ENCODE measurements around the gene TRIM61.
A peak's percentile ranks its signal among the peaks of the same experiment; 100 is the strongest.
"Not testable (repeated sequence)": the region's sequence is repeated elsewhere in the genome, so short reads cannot be mapped to it uniquely, and the experiment has no call there.

Gene TRIM61

GRCh38 chr4:165001957-165002356, 24.5 kb upstream of the TRIM61 start:
- not testable (repeated sequence) for H3K9ac ChIP-seq (ENCODE audit: low read length); H3K27me3 ChIP-seq (ENCODE audit: control insufficient read depth, insufficient read depth, low read length); H3K4me1 ChIP-seq (ENCODE audit: control insufficient read depth, insufficient read depth, low read length); H3K4me3 ChIP-seq (ENCODE audit: low read length); H3K9me3 ChIP-seq (ENCODE audit: control insufficient read depth, low read length); H3K36me3 ChIP-seq (ENCODE audit: control insufficient read depth, insufficient read depth, low read length)

- not testable (repeated sequence) for H3K9me3 ChIP-seq (ENCODE audit: control insufficient read depth, low read length); H3K4me1 ChIP-seq (ENCODE audit: control insufficient read depth, insufficient read depth, low read length); H3K4me3 ChIP-seq (ENCODE audit: low read length); H3K9ac ChIP-seq (ENCODE audit: low read length); H3K27me3 ChIP-seq (ENCODE audit: control insufficient read depth, insufficient read depth, low read length); H3K36me3 ChIP-seq (ENCODE audit: control insufficient read depth, insufficient read depth, low read length)
Measured at GRCh38 chr4:164998526-164999080, 21.1 kb upstream of the TRIM61 start.

GRCh38 chr4:164997941-164998340, 20.5 kb upstream of the TRIM61 start:
- no peak overlapping the region for H3K4me3 ChIP-seq (ENCODE audit: low read length)
- no peak overlapping the region for H3K9ac ChIP-seq (ENCODE audit: low read length)
- no peaks in the 10 kb centered on the region for H3K27me3 ChIP-seq (ENCODE audit: control insufficient read depth, insufficient read depth, low read length)
- H3K4me1 ChIP-seq (ENCODE audit: control insufficient read depth, insufficient read depth, low read length) = no peaks in the 10 kb centered on the region
- no peaks in the 10 kb centered on the region for H3K36me3 ChIP-seq (ENCODE audit: control insufficient read depth, insufficient read depth, low read length)
- no peaks in the 10 kb centered on the region for H3K9me3 ChIP-seq (ENCODE audit: control insufficient read depth, low read length)

- H3K9ac ChIP-seq (ENCODE audit: low read length) = no peak overlapping the region
- no peaks in the 10 kb centered on the region for H3K9me3 ChIP-seq (ENCODE audit: control insufficient read depth, low read length)
- H3K36me3 ChIP-seq (ENCODE audit: control insufficient read depth, insufficient read depth, low read length) = no peaks in the 10 kb centered on the region
- no peak overlapping the region for H3K4me3 ChIP-seq (ENCODE audit: low read length)
- no peaks in the 10 kb centered on the region for H3K4me1 ChIP-seq (ENCODE audit: control insufficient read depth, insufficient read depth, low read length)
- H3K27me3 ChIP-seq (ENCODE audit: control insufficient read depth, insufficient read depth, low read length) = no peaks in the 10 kb centered on the region
Measured at GRCh38 chr4:164997324-164997723, 19.9 kb upstream of the TRIM61 start.

GRCh38 chr4:164996123-164996522, 18.7 kb upstream of the TRIM61 start:
- H3K4me3 ChIP-seq (ENCODE audit: low read length); H3K4me1 ChIP-seq (ENCODE audit: control insufficient read depth, insufficient read depth, low read length); H3K27me3 ChIP-seq (ENCODE audit: control insufficient read depth, insufficient read depth, low read length); H3K9me3 ChIP-seq (ENCODE audit: control insufficient read depth, low read length); H3K9ac ChIP-seq (ENCODE audit: low read length); H3K36me3 ChIP-seq (ENCODE audit: control insufficient read depth, insufficient read depth, low read length): not testable (repeated sequence)

GRCh38 chr4:164990786-164991185, 13.3 kb upstream of the TRIM61 start:
- not testable (repeated sequence) for H3K4me1 ChIP-seq (ENCODE audit: control insufficient read depth, insufficient read depth, low read length); H3K36me3 ChIP-seq (ENCODE audit: control insufficient read depth, insufficient read depth, low read length); H3K9ac ChIP-seq (ENCODE audit: low read length); H3K27me3 ChIP-seq (ENCODE audit: control insufficient read depth, insufficient read depth, low read length); H3K4me3 ChIP-seq (ENCODE audit: low read length); H3K9me3 ChIP-seq (ENCODE audit: control insufficient read depth, low read length)

- H3K36me3 ChIP-seq (ENCODE audit: control insufficient read depth, insufficient read depth, low read length) = no peaks in the 10 kb centered on the region
- no peaks in the 10 kb centered on the region for H3K9me3 ChIP-seq (ENCODE audit: control insufficient read depth, low read length)
- H3K4me1 ChIP-seq (ENCODE audit: control insufficient read depth, insufficient read depth, low read length) = no peaks in the 10 kb centered on the region
- H3K4me3 ChIP-seq (ENCODE audit: low read length) = no peak overlapping the region
- no peak overlapping the region for H3K9ac ChIP-seq (ENCODE audit: low read length)
- H3K27me3 ChIP-seq (ENCODE audit: control insufficient read depth, insufficient read depth, low read length) = no peaks in the 10 kb centered on the region
Measured at GRCh38 chr4:164989471-164989870, 12.0 kb upstream of the TRIM61 start.

GRCh38 chr4:164971929-164972328, 5.5 kb downstream of the TRIM61 start:
- H3K9me3 ChIP-seq (ENCODE audit: control insufficient read depth, low read length); H3K4me3 ChIP-seq (ENCODE audit: low read length); H3K27me3 ChIP-seq (ENCODE audit: control insufficient read depth, insufficient read depth, low read length); H3K36me3 ChIP-seq (ENCODE audit: control insufficient read depth, insufficient read depth, low read length); H3K9ac ChIP-seq (ENCODE audit: low read length); H3K4me1 ChIP-seq (ENCODE audit: control insufficient read depth, insufficient read depth, low read length): not testable (repeated sequence)

GRCh38 chr4:164959896-164960295, 17.6 kb downstream of the TRIM61 start:
- H3K9ac ChIP-seq (ENCODE audit: low read length) = no peak overlapping the region
- no peaks in the 10 kb centered on the region for H3K4me1 ChIP-seq (ENCODE audit: control insufficient read depth, insufficient read depth, low read length)
- no peaks in the 10 kb centered on the region for H3K36me3 ChIP-seq (ENCODE audit: control insufficient read depth, insufficient read depth, low read length)
- no peaks in the 10 kb centered on the region for H3K9me3 ChIP-seq (ENCODE audit: control insufficient read depth, low read length)
- H3K4me3 ChIP-seq (ENCODE audit: low read length) = no peak overlapping the region
- H3K27me3 ChIP-seq (ENCODE audit: control insufficient read depth, insufficient read depth, low read length) = no peaks in the 10 kb centered on the region

GRCh38 chr4:164959421-164959820, 18.0 kb downstream of the TRIM61 start:
- not testable (repeated sequence) for H3K4me1 ChIP-seq (ENCODE audit: control insufficient read depth, insufficient read depth, low read length); H3K9ac ChIP-seq (ENCODE audit: low read length); H3K27me3 ChIP-seq (ENCODE audit: control insufficient read depth, insufficient read depth, low read length); H3K4me3 ChIP-seq (ENCODE audit: low read length); H3K9me3 ChIP-seq (ENCODE audit: control insufficient read depth, low read length); H3K36me3 ChIP-seq (ENCODE audit: control insufficient read depth, insufficient read depth, low read length)

GRCh38 chr4:164956766-164957643, 20.5 kb downstream of the TRIM61 start:
- no peaks in the 10 kb centered on the region for H3K4me1 ChIP-seq (ENCODE audit: control insufficient read depth, insufficient read depth, low read length)
- H3K9me3 ChIP-seq (ENCODE audit: control insufficient read depth, low read length) = no peaks in the 10 kb centered on the region
- peak overlapping the region; percentile 45 for H3K9ac ChIP-seq (ENCODE audit: low read length)
- peak overlapping the region; percentile 42 for H3K4me3 ChIP-seq (ENCODE audit: low read length)
- no peaks in the 10 kb centered on the region for H3K36me3 ChIP-seq (ENCODE audit: control insufficient read depth, insufficient read depth, low read length)
- H3K27me3 ChIP-seq (ENCODE audit: control insufficient read depth, insufficient read depth, low read length) = peaks cover 4% of the 10 kb centered on the region

- no peaks in the 10 kb centered on the region for H3K4me1 ChIP-seq (ENCODE audit: control insufficient read depth, insufficient read depth, low read length)
- peaks cover 14% of the 10 kb centered on the region for H3K27me3 ChIP-seq (ENCODE audit: control insufficient read depth, insufficient read depth, low read length)
- H3K9ac ChIP-seq (ENCODE audit: low read length) = no peak overlapping the region
- H3K4me3 ChIP-seq (ENCODE audit: low read length) = no peak overlapping the region
- no peaks in the 10 kb centered on the region for H3K36me3 ChIP-seq (ENCODE audit: control insufficient read depth, insufficient read depth, low read length)
- no peaks in the 10 kb centered on the region for H3K9me3 ChIP-seq (ENCODE audit: control insufficient read depth, low read length)
Measured at GRCh38 chr4:164955107-164955805, 22.2 kb downstream of the TRIM61 start.

Measured in mucosa of stomach (tissue), 1 donor.